ENCODE measurements around the gene CEP112.

- TF ChIP-seq POLR2A (IDR thresholded peaks at IDR 0.05; ENCODE audit: low read depth, low read length) (no peak), TAF1 (IDR thresholded peaks at IDR 0.05; ENCODE audit: low read depth, low read length) (no peak)
These were observed 532.4 kb downstream of the CEP112 start for GRCh38 chr17:65659512-65659911.

Measured in GM12891 (cell line).